Chondrocyte (in vitro differentiated cells): ENCODE measurements around the gene HES7. TPM values are rescaled to one million over a fixed set of nuclear protein-coding genes. Genes with fewer than 3 reads are reported as not detected.
A peak's percentile ranks its signal among the peaks of the same experiment; 100 is the strongest.
"Not testable (repeated sequence)": the region's sequence is repeated elsewhere in the genome, so short reads cannot be mapped to it uniquely, and the experiment has no call there.

Experiments
- DNase-seq: peaks from one replicate; pipeline ENCODE4 v3.0.0; 2021; ENCODE audit warnings: mixed read lengths, low spot score
- H3K27ac Mint-ChIP-seq: one replicate; pipeline ENCODE4 v1.8.0; 2021; ENCODE audit warnings: mild to moderate bottlenecking, moderate library complexity, mixed read lengths; ENCODE audit not compliant: unreplicated experiment
- H3K27me3 Mint-ChIP-seq: 2 replicates; pipeline ENCODE4 v1.8.0; 2021; ENCODE audit warnings: low read depth, mixed read lengths
- H3K36me3 Mint-ChIP-seq: 2 replicates; pipeline ENCODE4 v1.8.0; 2021; ENCODE audit warnings: low read depth, mixed read lengths
- H3K4me1 Mint-ChIP-seq: 2 replicates; pipeline ENCODE4 v1.8.0; 2021; ENCODE audit warnings: low read depth, mild to moderate bottlenecking, mixed read lengths
- H3K4me3 Mint-ChIP-seq: one replicate; pipeline ENCODE4 v1.8.0; 2021; ENCODE audit warnings: mild to moderate bottlenecking, moderate library complexity, mixed read lengths; ENCODE audit not compliant: unreplicated experiment
- H3K9me3 Mint-ChIP-seq: 2 replicates; pipeline ENCODE4 v1.8.0; 2021; ENCODE audit warnings: low read depth, mixed read lengths
- CTCF ChIP-seq: fragments of 200-600 bp; sonication (generic); IDR thresholded peaks from 2 replicates; pipeline ENCODE4 v1.5.0; 2021; ENCODE audit warnings: antibody characterized with exemption, mild to moderate bottlenecking, moderate library complexity
- long read RNA-seq: library from polyadenylated mRNA; stranded (forward); transcript quantifications from one replicate; pipeline ENCODE4 v2.0.0, GENCODE V29; 2021
- total RNA-seq: library from RNA; stranded (reverse); gene quantifications from 3 replicates; pipeline ENCODE4 v1.2.1, GENCODE V29; 2021

The HES7 gene
- 0.51 to 1.5 TPM (median 0.70 TPM) in 3 replicates for total RNA-seq
- long read RNA-seq, result 0 reads

- H3K4me1 Mint-ChIP-seq, result peaks cover 60% of the 10 kb centered on the region
These were observed at the start of gene HES7 for GRCh38 chr17:8123695-8124349. HES7 (minus strand) TSS chr17:8124106; CDS start chr17:8124084, 22 bp downstream.

GRCh38 chr17:8173056-8173870 is 49.4 kb upstream of the HES7 start:
- no peak for DNase-seq
- TF ChIP-seq CTCF, result no peak
- no peaks in the 10 kb centered on the region for H3K27me3 Mint-ChIP-seq
- H3K4me3 Mint-ChIP-seq, result peak overlapping the region; percentile 76
- peaks cover 41% of the 10 kb centered on the region for H3K4me1 Mint-ChIP-seq
- H3K27ac Mint-ChIP-seq, result peak overlapping the region; percentile 99
- H3K9me3 Mint-ChIP-seq, result no peaks in the 10 kb centered on the region
- no peaks in the 10 kb centered on the region for H3K36me3 Mint-ChIP-seq

More at GRCh38 chr17:8123695-8124349, at the start of gene HES7:
- Mint-ChIP-seq H3K4me3 (peak within 1 kb of the TSS; percentile 92), H3K9me3 (no peaks in the 10 kb centered on the region), H3K27ac (peak within 1 kb of the TSS; percentile 89), H3K36me3 (no peaks in the 10 kb centered on the region), H3K27me3 (no peaks in the 10 kb centered on the region)
- no peak for TF ChIP-seq CTCF
- no peak for DNase-seq

GRCh38 chr17:8170186-8170585 is 46.3 kb upstream of the HES7 start:
- H3K27ac Mint-ChIP-seq, H3K9me3 Mint-ChIP-seq, H3K4me3 Mint-ChIP-seq, H3K27me3 Mint-ChIP-seq, DNase-seq, H3K36me3 Mint-ChIP-seq: not testable (repeated sequence)
- H3K4me1 Mint-ChIP-seq, result peaks cover 23% of the 10 kb centered on the region

- no peak for TF ChIP-seq CTCF
- Mint-ChIP-seq H3K27me3 (no peaks in the 10 kb centered on the region), H3K36me3 (no peaks in the 10 kb centered on the region), H3K9me3 (no peaks in the 10 kb centered on the region), H3K4me3 (no peak overlapping the region), H3K27ac (no peak overlapping the region), H3K4me1 (peaks cover 25% of the 10 kb centered on the region)
- no peak for DNase-seq
These were observed 43.6 kb upstream of the HES7 start for GRCh38 chr17:8167526-8167925.

GRCh38 chr17:8166731-8167130 is 42.8 kb upstream of the HES7 start:
- Mint-ChIP-seq H3K4me3 (no peak overlapping the region), H3K27me3 (no peaks in the 10 kb centered on the region), H3K27ac (no peak overlapping the region), H3K36me3 (no peaks in the 10 kb centered on the region), H3K9me3 (no peaks in the 10 kb centered on the region), H3K4me1 (peaks cover 25% of the 10 kb centered on the region)
- no peak for TF ChIP-seq CTCF
- DNase-seq, result no peak
